ENCODE data around the gene SAMD13. TPM values are rescaled to one million over a fixed set of nuclear protein-coding genes. Genes with fewer than 3 reads are reported as not detected.

Gene SAMD13
- total RNA-seq, 1 experiment from 2014 or later, result 2.3 TPM

DNA sequence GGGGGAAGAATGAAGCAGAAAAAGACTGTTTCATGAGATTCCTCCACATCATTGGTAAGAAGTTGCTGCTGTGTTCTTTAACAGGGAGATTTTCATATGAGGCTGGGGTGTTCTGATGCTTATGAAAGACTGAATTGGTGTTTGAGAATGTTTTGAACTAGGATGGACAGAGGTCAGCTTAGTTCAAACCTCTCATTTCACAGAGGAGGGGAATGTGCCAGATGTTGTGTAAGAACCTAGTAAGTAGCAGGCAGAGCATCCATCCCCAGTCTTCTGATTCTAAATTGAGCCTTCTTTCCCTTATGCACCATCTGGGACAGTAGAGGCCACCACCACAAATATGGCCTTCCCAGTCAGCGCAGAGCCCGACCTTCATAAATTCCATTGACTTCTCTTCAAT is 43.7 kb downstream of the SAMD13 start:
- no peak for DNase-seq (ENCODE audit: low spot score)

DNA sequence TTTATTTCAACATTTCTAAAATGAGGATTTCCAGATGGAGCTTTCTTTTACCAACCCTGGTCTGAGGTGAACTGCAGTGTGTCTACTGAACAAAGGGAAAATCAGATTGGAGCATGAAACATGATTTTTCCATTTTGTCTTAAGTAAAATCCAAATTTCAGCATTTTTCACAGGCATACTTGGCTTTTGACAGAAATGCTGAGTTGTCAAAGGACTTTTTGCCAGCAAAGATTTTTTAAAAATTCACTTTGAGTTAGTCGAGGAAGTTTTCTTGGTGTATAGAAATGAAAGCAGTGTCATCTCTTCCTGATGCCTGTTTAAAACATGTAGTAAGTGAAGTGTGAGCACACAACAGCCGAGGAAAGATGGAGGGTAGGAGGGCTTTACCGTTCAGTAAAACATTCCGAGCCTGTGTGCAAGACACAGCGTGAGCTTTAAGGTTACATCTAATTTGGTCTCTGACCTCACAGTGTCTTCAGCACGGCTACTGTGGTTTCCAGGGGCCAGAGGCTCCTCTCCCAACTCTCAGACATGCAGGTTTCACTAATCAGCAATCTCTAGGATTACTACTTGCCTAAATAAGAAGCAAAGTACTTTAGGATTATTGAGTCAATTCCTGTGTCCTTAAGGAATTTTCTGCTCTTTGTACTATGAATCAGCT is 45.9 kb downstream of the SAMD13 start:
- no peak for DNase-seq (ENCODE audit: low spot score)

DNA sequence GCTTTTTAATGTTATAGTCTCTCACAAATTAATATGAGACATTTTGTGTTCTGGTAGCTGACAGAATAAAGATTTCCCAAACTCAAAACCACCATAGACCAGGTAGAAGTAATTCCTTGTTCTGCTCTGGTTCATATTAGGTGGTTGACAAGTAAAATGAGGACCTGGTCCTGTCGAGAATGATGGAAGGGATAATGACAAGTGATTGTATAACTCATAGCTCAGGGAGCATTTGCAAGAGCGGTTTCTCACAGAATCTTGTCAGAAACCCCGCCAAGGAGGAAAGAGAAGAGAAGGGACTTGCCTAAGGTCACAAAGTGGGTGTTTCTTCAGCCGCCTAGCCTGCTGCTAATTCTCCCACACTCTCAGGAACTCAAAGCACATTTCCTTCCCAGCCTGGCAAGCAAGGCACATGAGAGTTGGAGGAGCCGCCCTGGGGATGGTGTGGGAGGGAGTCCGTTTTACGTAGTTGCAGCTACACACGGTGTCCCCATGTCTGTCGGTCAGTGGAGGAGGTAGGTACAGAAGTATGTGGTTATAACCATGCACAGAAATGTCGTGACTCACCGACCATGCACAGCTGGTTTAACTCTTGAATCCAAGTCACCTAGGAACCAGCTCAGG is 46.5 kb downstream of the SAMD13 start:
- no peak for DNase-seq (ENCODE audit: low spot score)

DNA sequence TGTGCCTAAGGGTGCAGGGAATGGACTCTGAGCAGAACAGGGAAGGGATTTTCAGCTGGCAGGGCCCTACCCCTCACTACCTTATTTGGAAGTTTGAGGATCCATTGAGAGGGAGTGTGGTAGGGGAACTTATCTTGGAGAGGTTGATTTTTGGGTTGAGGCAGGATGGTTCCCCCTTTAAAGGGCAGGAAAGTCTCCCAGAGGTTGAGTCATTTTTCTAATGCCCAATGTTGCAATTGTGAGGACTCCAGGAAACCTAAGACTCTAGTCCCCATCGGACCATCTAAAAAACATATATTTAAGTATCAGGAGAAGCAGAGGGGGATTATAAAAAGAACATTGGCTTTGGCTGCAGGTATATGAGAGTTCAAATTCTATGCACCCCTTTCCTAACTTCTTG is 47.3 kb downstream of the SAMD13 start:
- DNase-seq (ENCODE audit: low spot score), result no peak

DNA sequence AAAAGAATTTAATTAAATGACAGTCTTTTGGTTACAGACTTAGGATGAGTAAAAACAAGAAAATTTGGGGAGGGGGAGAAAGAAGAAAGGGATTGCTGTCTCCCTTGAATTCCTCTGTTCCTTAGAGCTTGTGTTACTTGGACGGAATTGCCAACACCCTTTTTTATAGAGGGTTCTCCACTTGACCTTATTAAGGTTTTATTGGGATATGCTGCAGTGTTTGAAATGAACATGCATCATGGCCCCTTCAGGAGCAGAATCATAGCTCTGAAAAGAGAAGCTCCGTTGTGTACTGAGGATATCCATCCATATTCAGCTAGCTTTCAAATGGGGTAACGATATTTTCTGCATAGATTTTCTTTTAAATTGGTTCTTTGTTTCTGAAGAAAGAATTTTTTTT is 48.6 kb downstream of the SAMD13 start:
- DNase-seq (ENCODE audit: low spot score), result no peak

DNA sequence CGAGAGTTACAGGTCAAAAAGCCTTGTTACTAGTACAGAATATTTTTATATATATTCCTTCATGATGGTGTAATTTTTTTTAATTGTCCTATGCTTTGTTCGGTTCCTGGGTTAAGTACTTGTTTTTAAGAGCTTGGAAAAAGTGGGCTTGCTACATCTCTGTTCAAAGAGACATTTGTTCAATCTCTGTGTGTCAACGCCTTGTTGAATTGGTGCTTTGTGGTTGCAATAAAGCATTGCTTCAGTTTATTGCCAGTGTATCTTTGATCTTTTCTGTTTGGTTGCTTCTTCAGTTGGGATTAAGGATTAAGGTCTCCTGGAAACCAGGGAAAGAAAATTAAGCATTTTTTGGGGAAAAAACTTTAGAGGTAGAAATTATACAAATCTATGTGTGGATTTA is 49.0 kb downstream of the SAMD13 start:
- no peak for DNase-seq (ENCODE audit: low spot score)

DNA sequence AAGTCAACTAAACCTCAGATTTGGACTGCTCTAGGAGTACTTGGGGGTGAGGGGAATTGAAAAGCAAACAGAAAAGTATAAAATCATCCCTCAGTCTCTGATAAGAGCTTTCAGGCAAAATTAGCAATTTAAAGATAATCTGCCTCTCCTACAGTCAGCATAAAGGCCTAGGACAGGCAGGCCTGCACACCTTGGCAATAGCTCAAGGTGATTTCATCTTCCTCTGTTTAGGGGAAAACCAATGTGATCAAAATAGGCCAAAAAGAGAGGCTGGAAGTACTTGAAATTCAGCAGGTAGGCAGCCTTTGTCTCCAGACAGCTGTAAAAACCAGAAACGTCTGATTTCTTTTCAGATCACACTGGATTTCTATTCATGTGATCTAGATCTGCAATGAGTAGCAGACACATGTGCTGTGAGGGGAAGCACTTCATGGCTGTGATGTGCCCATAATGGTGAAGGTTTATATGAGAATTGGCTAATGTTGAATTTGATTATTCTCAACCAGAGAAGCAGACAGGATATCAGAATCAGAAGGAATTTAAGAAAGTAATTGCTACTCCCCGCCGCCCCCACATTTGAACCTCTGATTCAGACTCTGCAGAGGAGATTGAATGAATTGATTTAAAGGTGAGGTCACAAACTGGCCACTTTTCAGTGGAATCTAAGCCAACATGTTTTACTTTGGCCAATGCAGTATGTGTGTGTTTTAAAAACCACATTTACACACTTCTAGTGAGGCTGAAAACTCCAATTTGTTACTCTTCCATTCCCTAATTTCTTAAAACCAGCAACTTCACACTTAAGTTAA is 51.0 kb downstream of the SAMD13 start:
- no peak for DNase-seq (ENCODE audit: low spot score)

DNA sequence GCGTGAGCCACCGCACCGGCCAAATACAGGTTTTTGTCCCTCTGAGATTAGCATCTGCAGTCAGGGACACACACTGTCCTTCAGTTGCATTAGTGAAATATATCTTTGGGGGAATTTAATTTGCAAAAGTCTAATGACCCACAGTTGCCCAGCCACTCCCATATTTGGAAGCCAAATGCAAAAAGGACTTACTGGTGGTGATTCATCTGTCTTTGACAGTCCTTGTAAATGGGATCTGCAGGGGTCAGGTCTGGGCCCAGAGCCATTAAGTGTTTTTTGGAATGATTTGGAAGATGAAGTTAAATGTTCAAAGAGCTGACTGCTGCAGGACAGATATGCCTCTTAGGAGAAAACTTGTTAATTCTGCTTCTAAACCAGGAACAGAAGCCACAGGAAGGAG is 52.2 kb downstream of the SAMD13 start:
- DNase-seq (ENCODE audit: low spot score), result no peak

DNA sequence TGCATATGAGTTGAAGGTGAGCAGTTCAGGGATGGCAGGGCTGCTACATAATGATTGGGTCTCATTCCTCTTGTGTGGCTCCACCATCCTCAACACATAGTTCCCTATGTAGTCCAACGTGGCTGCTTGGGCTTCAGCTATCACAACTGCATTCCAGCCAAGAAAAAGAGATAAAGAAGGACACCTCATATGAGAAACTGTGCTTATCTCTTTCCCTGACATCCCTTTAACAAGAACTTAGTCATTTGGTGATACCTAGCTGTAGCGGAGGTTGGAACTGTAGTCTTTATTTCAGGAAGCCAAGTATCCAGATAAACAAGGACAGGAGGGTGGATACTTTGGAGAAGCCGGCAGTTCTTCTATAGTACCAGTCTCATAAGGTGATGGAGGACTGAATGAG is 54.0 kb downstream of the SAMD13 start:
- DNase-seq (ENCODE audit: low spot score), result no peak

DNA sequence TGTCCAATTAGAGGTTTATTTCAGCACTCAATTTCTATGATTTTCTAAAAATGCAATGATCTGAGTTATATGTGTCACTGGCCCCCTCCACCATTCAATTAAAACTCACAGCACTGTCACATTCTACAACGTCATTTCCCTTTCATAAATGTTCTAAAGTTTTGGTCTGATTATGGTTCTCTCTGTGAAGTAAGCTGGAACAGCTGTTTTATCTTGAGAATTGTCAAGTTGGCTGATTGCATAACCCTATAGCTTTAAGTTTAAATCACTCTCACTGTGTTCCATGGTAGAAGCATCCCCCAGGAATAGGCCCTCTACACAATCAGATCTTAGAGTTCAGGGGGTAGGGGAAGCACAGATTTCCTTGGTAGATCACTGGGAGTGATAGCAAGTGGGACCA is 55.4 kb downstream of the SAMD13 start:
- DNase-seq (ENCODE audit: low spot score), result no peak

DNA sequence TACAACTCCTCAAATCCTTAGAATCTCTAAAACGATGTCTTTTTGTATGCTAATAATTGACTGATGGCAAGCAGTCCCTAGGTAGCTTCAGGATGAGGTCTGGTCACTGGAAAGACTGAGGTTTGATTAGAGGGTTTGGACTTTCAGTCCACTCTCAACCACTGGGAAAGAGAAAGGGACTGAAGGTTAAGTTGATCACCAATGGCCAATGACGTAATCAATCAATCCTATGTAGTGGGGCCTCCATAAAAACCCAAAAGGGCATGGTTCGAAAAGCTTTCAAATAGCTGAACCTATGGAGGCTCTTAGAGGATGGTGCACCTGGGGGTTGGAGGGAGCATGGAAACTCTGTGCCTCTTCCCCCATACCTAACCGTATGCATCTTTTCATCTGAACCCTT is 57.2 kb downstream of the SAMD13 start:
- DNase-seq (ENCODE audit: low spot score), result no peak

DNA sequence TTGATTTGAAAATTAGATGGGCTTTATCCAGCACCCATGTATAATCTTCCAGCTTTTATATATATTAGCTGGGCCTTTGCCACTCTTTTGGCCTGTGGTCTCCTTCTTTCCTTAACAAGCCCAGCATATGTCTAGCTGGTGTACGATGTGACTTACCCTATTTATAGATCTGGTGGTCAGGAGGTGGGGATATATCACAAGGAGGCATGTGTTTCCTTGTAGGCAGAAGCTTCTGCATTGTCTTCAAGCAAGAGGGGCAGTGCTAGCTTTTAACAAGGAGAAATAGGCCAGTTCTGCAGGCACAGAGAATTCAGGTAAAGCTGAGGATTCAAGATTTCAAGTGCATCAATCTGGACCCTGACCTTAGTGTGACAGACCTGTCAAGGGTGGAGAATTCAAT is 58.8 kb downstream of the SAMD13 start:
- no peak for DNase-seq (ENCODE audit: low spot score)

DNA sequence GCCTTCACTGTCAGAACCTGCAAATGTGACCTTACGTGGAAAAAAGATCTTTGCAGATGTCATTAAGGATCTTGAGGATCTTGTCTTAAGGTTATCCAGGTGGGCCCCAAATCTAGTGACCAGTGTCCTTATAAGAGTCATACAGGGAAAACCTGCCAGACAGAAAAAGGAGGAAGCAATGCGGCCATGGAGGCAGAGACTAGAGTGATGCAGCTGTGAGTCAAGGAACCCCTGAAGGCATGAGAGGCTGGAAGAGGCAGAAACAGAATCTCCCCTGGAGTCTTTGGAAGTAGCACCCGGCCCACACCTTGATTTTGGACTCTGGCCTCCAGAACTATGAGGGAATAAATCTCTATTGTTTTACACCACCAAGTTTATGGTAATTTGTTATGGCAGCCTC is 60.3 kb downstream of the SAMD13 start:
- no peak for DNase-seq (ENCODE audit: low spot score)

DNA sequence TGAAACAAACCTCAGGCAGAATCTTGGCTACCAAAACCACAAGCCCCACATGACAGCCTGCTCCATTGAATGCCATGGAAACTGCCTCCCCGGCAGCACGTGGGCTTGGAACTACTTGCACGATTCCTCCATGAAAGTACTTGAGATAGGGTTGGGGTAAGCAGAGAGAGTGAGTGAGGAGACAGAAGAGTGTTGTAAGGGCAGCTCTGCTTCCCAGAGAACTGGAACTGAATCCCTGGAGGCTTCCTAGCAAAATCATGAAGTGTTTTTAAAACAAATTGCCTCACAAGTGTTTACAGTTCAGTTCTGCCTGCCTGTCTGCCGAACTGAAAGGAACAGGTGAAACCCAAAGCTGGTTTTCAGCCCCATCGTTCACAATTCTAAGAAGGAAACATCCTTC is 61.5 kb downstream of the SAMD13 start:
- DNase-seq (ENCODE audit: low spot score), result no peak

DNA sequence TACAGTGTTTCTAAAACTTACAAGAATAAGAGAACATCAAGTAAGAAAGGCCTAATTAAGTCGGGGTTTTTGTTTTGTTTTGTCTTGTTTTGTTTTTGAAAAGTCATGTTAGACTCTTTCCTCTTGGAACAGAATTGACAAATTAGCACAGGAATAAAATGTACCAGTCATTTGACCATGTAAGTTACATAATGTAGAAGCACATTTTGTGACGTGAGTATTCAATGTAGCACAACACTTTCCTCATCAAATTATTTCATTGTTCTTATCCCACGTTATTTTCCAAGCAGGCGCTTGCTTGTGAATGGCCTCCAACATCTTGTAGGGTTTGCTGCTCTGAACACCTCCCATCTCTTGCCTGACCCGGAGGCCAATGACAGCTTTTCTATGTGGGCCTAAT is 62.1 kb downstream of the SAMD13 start:
- no peak for DNase-seq (ENCODE audit: low spot score)

DNA sequence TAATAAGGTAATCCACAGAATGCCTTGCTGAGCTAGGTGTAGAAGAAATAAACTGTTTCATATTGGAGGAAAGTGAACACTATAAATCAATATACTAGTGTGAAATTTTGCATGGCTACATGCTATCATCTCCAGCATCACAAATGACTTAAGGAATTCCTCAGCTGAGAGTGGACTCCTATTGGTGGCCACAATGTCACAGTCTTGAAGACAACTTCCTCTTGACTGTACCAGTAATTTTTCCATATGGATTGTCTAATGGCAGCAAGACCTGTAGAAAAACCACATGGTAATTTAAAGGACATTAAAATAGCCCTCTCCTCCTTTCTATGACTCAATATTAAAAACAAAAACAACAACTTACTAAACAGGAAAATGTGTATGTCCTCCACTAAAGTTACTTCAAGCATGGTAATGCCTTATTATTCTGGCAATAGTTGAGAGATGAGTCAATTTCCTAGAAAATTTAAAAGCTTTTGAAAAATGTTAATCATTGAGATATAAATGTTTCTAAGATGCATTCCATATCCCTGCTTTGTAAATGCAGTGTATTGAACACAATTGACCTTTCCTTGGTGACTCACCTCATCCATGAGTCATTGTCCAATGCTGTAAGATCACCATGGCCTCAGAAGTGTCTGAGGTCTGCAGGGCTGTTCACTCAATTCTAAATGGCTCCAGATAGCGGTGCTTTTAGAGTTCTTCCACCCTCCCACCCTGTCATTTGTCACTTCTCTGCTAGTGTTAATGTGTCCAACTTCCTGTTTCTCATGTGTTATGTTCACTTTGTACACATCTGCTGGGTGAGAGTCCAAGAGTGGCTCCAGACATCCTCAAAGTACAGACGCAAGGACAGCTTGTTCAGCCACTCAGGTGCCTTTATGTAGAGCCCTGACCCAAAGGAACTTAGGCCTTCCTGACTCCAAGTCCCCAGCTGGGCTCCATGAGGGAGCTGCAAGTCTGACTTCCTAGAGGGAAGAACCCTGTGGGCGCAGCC is 64.0 kb downstream of the SAMD13 start:
- DNase-seq (ENCODE audit: low spot score), result peak; percentile 34

DNA sequence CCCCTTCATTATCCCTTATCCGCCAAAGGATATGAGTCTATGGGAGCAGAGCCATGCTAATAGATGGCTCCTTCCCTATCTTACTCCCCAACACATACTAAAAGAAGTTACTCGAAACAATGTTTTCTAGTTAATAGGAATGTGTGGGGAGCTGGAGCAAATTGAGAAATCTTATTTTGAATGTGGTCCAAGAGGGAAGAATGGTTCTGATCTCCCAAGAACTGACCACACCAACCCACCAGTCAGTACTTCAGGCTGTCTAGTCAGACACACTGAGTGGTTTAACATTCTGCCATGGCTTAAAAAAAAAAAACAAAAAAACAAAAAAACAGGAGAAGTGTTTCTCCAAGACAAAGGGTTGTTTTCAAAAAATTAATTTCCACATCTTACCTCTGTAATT is 65.3 kb downstream of the SAMD13 start:
- no peak for DNase-seq (ENCODE audit: low spot score)

DNA sequence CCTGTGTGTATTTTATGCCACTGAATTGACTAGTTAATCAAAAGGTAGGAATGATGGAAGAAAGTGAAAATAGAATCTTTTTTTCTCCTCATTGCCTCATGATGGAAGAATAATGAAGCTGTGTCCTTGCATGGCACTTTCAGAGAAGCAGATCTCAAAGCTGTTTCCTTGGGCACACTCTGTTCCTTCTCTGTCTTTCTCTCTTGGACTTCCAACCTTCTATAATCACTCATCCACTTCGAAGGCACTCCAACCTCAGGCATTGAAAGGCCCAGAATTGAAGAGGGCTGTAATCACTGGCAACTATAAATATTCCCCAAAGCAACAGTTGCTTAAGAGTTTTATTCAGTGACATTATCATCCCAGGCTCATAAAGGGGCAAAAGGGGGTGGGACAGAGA is 65.7 kb downstream of the SAMD13 start:
- DNase-seq (ENCODE audit: low spot score), result no peak

DNA sequence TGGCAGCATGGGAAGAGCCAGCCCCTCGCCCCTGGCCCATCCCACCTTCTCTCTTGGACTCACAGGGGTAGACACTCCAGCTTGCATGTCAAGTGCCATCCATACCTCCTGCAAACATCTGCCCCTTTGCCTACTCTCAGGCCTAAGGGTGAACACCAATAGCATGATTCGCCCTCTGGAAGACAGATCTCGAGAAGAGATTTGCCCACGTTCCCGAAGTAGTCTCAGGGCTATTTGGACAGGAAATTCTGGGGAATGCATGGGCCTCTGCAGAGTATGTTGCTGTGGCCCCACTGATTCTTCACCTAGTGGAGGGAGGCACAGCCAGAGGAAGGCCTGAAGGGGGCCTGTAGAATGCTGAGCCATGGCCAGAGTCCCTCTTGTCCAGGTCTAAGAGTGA is 66.9 kb downstream of the SAMD13 start:
- no peak for DNase-seq (ENCODE audit: low spot score)

DNA sequence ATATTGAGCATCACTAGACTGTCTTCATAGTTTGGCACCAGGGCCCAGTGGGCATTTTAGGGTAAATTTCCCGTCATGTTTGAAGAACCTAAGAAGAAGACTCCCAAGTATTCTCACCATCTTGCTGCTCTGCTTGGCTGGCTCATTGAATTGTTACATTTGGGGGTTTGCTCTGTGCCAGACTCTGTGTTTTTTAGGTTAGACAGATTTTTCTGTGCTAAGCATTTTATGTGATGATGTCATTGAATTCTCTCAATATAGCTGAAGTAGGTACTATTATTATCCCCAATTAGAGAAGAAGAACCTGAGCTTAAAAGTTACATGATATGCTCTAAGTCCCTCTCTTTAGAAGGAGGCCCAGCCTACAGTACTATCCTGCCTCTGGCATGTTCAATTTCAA is 68.8 kb downstream of the SAMD13 start:
- DNase-seq (ENCODE audit: low spot score), result no peak

DNA sequence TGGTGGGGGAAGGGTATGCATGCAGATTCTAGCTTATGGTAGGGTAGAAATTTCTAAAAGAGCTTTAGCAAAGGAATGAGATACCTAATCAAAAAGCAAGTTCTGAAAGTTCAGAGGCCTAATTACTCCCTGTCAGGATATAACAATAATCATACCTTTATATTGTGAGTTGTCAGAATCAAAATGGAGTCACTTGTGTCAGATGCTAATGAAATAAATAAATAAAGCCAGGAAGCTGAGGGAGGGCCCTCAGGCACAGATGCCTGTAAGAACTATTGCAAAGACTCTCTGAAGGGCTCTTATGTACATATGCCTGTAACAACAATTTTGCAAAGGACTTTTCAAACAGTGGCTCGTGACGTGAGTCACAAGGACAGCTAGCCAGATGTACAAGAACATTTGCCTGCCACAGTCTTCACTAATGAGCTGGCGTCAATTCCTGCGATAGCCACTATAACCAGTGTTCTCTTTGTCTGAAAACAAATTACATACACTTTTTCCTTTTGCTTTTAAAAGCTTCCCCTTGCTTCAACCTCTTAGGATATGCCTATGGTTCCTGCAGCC is 69.4 kb downstream of the SAMD13 start:
- DNase-seq (ENCODE audit: low spot score), result no peak
